Measurements from ENCODE around the gene IVD.
A peak's percentile ranks its signal among the peaks of the same experiment; 100 is the strongest.

IVD gene

DNA sequence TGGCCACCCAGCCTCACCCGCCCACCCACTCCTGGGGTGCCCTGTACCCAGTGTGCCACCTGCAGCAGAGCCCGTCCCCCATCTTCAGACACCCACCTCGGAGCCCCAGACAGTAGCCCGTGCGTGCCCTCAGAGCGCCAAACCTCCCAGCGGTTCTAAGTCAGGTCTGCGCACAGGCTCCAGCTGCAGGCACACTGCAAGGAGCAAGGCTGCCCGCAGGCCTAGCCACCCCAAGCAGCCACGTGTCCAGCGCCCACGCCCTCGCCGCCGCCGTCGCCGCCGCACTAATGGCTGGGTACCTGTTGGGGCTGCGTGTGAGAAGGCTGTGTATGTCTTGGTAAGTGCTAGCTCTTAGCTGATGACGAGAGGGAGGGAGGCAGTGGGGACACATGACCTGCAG lies 56.4 kb downstream of the IVD start:
- no peak for DNase-seq

DNA sequence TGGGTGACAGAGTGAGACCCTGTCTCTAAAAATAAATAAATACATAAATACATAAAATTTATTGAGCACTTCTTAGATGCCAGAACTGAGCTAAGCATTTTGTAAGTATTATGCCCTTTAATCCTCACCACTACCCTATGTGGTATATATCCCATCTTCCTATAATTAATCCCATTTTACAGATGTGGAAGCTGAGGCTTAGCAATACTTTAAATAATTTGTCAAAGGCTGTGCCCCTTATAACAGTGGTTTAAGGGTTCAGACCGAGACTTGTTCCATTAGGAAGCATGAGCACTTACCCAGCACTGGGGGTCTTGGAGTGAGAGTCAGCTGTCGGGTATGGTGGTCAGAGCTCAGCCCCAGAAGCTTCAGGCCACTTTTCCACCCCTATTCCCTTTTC lies 57.7 kb downstream of the IVD start:
- DNase-seq: no peak

DNA sequence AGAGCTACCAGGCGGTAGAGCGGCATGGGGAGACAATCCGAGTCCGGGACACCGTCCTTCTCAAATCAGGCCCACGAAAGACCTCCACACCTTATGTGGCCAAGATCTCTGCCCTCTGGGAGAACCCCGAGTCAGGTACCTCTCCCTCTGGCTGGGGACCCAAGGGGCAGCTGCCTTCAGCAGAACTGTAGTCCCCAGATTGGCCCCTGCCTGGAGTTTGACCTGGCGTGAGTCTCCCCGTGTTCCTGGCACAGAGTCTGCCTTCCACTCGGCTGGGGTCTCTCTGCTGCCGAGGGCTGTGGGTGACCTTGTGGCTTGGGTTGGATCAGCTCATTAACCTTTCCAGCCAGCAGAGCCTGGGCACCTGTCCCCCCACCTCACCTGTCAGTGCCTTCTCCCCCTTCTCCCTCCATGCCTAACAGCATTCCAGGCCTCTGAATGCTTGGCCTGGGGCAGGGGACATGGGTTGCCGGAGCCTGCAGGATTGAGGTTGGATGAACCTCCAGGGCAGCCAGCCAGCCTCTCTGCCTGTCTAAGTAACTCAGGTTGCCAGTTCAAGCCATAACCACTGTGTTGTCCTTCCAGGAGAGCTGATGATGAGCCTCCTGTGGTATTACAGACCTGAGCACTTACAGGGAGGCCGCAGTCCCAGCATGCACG lies 58.4 kb downstream of the IVD start:
- no peak for DNase-seq

DNA sequence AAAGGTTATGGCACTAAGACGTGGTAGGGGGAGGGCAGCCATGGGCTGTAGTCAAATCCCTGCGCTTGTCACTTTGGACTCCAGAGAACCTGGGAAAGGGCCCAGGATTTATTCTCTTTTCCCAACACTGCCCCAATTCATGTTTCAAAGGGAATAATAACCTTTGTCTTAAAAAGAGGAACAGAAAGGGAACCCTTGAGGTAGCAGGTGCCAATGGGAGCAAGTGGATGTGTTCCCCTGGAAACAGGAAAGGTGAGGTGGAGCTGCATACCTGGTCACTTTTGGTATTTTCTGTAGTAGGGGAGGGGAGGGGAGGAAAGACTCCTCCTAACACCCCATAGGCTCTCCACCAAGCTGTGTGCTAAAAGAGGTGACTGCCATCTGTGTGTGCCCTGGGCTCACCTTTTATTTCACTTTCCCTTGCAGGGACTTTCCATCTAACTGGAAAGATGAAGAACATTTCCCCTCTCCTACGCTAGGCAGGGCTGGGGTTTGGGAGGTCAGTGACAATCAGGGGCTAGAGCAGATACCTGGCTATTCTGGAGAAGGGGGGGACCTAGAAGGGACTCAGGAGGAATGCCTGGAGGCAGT lies 59.1 kb downstream of the IVD start:
- DNase-seq: no peak

DNA sequence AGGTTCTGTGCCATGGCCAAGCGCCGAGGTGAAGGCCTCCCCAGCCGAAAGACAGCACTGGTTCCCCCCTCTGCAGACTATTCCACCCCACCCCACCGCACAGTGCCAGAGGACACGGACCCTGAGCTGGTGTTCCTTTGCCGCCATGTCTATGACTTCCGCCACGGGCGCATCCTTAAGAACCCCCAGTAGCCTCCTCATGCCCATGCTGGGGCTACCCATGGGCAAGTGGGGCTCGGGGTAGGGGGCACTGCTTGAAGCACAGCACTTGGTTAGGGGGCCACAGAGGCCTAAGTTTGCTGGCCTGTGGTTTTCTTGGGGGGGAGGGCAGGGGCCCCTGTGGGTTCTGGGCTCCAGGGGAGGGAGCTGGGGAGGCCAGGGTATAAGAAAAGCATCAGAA lies 60.3 kb downstream of the IVD start:
- no peak for DNase-seq

DNA sequence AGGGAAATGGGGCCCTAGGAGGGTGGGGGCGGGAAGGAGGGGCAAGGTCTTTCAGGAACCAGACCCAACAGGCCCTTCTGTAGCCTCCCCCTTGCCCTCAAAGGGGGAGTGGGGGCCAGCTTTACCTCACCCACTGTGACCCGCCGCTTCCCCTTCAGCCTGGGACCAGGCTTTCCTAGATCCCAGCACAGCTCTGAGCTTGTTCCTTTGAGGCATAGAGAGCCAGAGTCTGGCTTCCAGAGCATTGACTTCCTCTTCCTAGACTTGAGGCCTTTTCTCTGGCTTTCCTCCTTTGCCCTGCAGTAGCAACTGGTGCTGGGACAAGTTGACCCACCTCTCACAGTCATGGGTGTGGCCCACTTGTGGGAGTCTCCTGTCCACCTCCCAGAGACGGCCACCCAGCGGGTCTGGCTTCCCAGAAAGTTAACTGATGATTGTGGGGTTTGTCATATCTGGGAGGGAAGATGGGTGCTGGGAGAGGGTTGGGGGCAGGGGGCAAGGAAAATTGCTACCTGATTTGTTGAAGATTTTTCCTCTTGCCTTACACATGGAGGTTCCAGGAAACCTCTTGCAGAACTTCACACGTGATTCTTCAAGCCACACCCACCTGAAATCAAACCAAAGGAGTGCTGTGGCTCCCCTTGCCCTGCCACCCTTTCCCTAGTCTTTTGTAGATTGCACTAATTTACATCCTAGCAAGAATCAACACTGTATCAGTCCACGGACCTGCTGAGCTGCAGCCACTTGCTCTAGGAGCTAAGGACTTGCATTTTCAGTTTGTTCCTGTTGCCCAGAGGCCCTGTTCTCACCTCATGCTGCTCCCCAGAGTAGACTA lies 61.0 kb downstream of the IVD start:
- DNase-seq: no peak

DNA sequence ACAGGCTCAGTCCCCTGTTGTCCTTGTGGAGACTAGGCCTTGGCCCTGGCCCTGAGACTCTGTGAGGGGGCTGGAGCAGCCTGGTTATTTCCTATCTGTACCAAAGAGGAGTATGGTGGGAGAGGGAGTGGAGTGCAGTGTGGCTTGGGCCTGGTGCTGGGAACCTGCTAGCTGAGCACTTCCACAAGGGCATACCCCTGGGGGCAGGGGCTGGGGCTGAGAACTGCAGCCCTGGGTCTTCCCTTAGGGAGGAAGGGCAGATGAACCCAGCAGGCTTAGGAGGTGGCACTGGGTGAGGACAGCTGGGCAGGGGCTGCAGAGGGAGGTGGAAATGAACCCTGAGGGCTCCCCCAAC lies 61.6 kb downstream of the IVD start:
- no peak for DNase-seq

DNA sequence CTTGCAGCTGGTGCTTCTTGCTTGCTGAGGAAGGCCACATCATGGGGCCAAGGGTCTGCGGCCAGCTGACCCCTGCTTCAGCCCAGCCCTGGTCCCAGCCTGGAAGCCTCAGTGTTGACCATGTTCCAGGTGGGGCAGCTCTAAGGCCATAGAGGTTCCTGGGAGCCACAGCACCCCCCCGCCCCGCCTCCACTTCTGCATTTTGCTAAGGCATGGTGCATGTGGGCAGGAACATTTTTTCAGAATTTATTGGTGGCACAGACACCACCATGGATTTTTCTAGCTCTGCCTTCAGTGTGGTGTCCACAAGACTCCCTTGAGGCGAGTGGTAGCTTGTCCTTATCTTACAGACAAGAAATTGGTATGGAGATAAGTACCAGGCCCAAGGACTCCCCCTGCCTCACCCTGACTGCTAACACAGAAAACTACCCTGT lies 63.3 kb downstream of the IVD start:
- no peak for DNase-seq

DNA sequence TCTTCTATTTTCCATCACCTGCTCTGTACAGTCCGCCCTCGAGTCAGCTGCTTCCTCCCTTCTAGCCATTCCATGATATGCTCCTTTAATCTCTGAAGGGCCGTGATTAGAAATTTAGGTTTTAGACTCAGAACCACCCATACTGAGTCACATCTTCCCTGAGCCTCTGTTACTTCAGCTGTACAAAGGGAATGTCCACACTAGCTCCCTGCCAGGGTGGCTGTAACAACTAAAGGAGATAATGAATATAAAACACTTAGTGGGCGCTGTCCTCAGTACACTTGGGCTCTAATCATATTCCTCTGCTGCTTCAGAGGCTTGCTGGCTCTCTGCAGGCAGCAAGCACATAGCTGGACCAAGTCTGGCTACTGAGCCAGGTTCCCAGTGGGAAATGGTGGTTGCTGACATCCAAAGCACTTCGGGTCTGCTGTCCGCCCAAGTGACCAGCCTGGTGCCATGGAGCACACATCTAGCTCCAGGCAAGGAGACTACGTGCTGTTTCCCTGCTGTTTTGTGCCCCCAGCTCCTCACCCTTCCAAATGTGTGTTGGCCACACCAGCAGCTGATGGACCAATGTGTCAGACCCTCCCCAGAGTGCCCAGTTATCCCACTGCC lies 64.3 kb downstream of the IVD start:
- DNase-seq: no peak

DNA sequence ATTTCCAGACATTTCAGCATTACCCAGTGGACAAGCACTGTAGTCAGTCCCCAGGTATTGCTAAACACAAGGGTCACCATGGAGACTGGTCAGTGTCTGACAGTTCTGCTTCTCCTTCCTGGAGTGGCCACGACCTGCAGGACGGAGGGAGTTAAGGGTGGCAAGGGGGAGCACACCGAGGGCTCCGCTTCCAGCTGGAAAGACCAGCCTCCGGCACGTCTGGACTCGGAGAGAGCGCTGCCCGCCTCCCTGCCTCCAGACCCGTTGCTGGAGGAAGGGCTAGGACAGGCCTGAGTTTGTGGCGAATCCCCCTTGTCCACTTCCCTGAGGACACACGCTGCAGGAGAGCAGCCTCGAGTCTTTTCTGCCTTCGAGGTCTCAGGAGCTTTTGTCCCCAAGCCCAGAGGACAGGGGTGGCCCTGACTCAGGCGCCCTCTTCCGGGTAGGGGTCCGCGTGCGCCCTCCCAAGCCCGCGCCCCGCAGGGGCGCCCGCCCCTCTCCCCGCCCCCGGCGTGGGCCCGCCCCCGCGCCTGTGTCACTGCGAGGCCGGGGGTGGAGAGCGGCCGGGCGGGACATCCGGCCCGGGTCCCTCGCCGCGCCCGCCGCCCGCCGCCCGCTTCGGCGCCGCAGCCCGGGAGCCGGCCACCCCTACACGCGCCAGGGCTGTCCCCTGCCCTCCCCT lies 65.0 kb downstream of the IVD start, which contains the start of gene CHST14:
Gene CHST14, plus strand, starts transcription at position 562 of the 682 bp plus-strand sequence. CDS start 230 bp downstream, outside the sequence.
- peak; percentile 18 to 51 (median 42) for DNase-seq
